ENCODE measurements around the gene GPER1.
A peak's percentile ranks its signal among the peaks of the same experiment; 100 is the strongest.

GPER1 gene

DNA sequence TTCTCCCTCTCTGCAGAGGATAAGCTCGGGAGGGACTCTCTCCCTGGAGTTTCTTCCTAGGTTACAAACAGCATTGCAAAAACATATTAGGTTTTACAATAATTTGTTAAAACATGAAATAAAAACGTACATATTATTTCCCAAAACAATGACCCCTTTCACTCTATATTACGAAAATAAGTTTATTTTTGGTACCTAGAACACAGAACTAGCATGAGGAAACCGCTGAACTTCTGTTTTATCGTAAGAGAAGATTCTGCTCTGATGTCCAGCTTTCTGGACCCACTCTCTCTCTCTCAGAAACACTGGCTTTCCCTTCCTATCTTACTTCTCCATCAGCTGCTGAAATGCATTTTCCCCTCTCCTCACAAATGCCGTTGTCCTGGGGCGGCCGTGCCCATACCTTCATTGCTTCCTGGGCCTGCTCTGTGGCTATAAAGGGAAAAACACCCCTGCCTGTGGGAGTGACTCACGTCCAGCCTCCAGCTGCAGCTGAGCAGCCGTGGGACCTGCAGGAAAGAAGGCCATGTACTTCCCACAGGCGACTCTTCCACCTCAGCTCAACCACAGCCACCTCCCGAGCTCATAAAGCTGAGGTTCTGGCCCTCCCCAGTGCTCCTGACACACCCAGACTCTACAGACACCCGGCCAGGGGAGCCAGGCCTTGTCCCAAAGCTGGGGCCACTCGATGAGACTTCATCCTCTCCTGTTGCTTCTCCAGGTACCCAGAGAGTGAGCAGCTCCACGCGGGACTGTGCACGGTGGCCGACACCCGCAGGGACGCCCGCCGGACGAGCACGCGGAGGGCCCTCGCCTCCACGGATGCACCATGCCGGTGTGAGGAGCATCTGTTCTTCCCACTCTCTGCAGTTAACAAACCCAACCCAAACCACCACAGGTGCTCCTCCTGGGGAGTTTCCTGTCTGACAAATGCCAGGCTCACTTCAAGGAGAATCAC is 3.1 kb downstream of the GPER1 start:
- no peak for DNase-seq (ENCODE audit: low spot score)

- no peak for DNase-seq (ENCODE audit: low spot score)
These were observed 3.7 kb downstream of the GPER1 start for GRCh38 chr7:1091644-1092027.

DNA sequence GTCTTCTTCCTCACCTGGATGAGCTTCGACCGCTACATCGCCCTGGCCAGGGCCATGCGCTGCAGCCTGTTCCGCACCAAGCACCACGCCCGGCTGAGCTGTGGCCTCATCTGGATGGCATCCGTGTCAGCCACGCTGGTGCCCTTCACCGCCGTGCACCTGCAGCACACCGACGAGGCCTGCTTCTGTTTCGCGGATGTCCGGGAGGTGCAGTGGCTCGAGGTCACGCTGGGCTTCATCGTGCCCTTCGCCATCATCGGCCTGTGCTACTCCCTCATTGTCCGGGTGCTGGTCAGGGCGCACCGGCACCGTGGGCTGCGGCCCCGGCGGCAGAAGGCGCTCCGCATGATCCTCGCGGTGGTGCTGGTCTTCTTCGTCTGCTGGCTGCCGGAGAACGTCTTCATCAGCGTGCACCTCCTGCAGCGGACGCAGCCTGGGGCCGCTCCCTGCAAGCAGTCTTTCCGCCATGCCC is 4.3 kb downstream of the GPER1 start:
- no peak for DNase-seq (ENCODE audit: low spot score)

DNA sequence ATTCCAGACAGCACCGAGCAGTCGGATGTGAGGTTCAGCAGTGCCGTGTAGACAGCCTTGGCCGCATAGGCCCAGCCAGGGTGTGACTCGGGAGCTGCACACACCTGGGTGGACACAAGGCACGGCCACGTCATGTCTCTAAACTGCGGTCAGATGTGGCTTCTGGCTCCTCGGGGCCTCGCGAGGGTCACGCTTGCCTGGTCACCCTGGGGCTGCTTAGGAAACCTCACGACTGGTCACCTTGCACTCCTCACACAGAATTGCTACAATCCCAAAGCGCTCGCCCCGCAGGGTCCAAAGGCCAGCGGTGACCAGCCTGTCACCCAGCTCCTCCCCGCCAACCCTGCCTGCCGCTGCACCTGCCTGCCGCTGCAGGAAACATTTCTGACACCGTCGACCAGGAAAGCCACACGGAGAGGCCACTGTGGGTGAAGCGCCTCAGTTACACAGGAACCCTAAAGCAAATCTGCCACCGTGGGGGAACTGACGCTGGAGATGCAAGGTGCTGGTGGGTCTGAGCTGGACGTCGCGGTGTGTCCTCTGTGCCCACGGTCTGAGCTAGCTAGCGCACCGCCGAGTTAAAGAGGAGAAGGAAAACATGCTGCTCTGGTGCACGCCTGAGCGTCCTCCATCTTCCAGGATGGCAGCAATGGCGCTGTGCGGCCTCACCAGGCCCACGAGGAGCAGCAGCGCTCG is 5.0 kb downstream of the GPER1 start:
- DNase-seq (ENCODE audit: low spot score) = peak; percentile 86

DNA sequence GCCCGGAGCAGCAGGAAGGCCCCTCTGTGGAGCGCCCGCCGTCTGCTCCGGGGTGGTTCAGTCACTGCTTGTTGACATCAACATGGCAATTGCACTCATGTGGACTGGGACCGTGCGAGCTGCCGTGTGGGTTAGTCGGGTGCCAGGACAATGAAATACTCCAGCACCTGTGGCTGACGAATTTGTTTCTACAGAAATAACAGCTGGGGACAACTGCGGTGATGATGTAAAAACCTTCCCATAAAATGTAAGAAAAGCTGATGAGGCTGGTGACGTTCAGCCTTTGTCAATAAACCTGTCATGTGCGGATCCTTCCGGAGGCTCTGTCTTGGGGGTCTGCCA is 5.6 kb downstream of the GPER1 start:
- DNase-seq (ENCODE audit: low spot score) = no peak

DNA sequence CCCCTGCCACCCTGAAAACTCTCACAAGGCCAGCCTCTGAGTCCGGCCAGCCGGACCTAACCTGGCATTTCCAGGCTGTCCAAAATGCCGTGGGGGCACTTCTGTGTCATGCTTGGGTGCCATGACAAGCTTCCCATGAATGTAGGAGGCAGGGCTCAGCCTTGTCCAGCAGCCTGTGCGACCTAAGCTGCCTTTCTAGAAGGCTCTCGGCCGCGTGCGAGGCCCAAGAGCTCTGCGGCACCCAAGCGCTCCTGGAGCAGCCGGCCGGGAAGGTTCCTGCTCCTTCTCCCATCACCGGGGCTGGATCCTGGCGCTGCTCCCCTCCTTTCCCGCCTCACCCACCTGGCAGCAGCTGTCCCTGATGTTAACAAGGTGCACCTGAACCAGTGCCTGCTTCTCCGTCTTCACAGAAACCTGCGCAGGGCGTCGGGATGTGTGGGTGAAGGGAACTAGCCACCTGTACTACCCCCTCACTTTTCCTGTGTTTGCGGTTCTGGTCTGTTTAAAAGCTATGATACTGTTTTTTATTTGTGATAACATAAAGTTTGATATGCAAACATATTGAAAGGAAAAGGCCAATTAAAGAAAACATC is 6.1 kb downstream of the GPER1 start:
- no peak for DNase-seq (ENCODE audit: low spot score)

GRCh38 chr7:1094870-1095269 is 7.0 kb downstream of the GPER1 start:
- DNase-seq (ENCODE audit: low spot score) = no peak

DNA sequence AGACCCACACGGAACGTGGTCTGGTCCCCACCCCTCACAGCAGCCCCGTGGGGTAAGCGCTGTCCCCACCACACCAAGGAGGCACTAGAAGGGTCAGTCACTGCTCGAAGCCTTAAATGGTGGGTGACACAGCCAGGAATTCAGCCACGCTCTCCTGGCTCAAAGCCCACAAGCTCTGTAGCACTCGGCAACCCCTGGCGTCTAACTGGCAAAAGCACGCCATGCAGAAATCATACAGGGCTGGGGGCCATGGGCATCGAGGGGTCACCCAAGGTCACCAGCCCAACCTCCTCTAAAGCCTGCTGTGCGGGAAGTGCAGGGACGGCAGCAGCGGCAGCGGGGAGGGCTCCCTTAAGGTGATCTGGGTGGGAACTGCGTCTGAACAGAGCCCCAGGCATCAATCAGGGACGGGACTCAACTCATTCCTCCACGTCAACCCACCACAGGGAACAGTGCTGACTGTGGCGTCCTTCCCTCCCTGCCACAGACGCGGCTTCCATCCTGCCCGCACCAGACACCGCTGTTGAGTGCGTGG is 7.8 kb downstream of the GPER1 start:
- DNase-seq (ENCODE audit: low spot score) = no peak

- DNase-seq (ENCODE audit: low spot score) = no peak
These were observed 8.5 kb downstream of the GPER1 start for GRCh38 chr7:1096156-1097119.

- DNase-seq (ENCODE audit: low spot score) = no peak
These were observed 9.2 kb downstream of the GPER1 start for GRCh38 chr7:1097120-1097504.

DNA sequence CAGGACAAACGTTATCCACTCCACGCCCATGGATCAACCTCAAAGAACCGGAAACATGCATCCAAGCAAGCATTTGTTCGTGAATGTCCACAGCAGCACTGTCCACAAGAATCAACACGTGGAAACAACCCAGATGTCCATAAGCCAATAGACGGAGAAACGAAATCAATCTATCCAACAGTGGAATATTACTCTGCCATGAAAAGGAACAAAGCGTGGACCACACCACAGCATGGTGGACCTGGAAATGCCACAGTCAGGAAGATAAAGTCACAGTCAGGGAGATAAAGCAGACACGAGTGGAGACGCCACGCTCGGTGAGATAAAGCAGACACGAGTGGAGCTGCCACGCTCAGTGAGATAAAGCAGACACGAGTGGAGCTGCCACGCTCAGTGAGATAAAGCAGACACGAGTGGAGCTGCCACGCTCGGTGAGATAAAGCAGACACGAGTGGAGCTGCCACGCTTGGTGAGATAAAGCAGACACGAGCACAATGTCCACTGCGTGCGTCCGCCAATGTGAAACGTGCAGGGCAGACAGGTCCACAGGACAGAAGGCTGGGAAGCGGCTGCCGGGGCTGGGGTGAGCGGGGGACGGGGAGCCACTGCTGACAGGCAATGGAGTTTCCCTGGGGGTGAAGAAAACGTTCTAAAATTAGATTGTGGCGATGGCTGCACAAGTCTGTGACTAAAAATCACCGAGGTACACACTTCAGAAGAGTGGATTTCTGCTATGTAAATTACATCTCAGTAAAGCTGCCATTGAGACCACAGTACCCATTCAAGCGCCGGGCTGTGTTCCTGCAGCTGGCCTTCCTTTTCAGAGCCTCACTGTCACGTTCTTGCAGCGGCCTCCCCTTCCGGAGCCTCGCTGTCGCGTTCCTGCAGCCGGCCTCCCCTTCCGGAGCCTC is 10.6 kb downstream of the GPER1 start:
- DNase-seq (ENCODE audit: low spot score) = no peak

DNA sequence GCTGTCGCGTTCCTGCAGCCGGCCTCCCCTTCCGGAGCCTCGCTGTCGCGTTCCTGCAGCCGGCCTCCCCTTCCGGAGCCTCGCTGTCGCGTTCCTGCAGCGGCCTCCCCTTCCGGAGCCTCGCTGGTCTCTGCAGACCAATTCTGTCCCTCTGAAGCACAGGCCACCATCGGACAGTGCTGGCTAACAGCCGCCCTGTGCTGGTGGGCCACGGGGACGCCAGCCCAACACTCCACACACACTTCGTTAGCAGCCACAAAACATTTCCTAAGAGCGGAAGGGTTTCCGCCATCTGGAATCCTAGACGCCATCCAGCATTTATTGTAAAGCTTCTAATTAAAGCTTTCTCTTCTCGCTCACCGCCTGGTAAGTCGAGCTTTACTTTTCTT is 11.2 kb downstream of the GPER1 start:
- DNase-seq (ENCODE audit: low spot score) = no peak

GRCh38 chr7:1099637-1100036 is 11.7 kb downstream of the GPER1 start:
- no peak for DNase-seq (ENCODE audit: low spot score)

DNA sequence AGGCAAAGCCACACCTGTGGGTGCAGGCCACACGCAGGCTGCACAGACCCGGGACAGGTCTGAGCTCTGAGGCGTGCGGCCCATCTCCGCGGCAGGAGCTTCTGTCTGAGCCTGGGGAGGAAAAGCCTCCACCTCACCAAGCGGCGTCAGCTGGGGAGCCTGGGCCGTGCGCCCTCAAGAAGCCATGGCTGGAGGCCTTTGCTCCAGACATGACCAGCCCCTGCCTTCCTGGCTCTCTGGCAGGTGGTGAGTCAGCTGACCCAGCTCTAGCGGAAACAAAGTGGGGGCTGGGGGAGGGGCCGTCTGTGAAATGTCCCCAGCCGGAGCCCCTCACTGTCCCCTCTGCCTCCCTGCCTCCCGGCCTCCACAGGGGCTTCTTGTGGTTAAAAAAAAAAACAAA is 12.5 kb downstream of the GPER1 start:
- DNase-seq (ENCODE audit: low spot score) = no peak

DNA sequence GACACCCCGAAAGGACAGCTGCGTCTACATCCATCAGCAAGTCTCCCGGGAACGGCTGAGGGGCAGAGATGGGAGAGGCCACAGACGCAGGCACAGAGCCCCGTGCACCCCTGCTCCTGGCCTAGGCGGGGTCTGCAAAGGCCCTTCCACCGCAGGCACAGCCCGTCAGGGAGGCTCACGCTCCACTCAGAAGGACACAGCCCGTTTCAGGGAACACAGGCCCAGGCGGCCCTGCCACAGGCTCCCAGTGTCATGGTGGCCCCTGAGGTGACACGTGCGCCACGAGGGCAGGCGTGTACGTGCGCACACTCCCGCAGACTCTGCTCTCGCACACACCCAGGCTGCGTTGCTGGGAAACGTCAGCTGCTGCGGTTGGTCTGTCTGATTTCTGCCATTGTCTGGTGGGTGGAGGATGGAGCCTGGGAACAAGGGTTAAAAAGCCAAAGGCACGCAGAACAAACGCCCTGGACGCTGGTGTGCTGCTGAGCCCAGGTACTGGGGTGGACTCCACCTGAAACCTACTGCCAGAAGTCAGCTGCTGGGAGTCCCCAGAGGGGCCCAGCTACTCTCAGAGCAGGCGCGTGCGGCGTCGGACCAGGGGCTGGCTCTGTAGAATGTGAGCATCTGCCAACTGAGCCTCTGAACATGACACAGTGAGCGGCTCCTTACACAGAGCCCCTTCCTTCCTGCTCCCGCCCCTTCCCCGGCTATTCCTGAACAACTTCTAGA is 13.1 kb downstream of the GPER1 start:
- DNase-seq (ENCODE audit: low spot score) = no peak

GRCh38 chr7:1101563-1102431 is 13.9 kb downstream of the GPER1 start:
- peak; percentile 67 for DNase-seq (ENCODE audit: low spot score)

GRCh38 chr7:1103009-1103788 is 15.3 kb downstream of the GPER1 start:
- no peak for DNase-seq (ENCODE audit: low spot score)
